GM21786 (cell line): ENCODE data around the gene TNNT3.
"Not testable (repeated sequence)": the region's sequence is repeated elsewhere in the genome, so short reads cannot be mapped to it uniquely, and the experiment has no call there.

Experiments
- ATAC-seq: cut with Tn5 transposase; IDR thresholded peaks from one replicate; pipeline ENCODE4 v1.9.1; 2021; ENCODE audit not compliant: unreplicated experiment

Gene TNNT3

GRCh38 chr11:1919391-1920127 lies at the start of gene TNNT3:
Gene TNNT3, plus strand, starts transcription at chr11:1919703. Its CDS starts 3,172 bp downstream, at chr11:1922875.
- ATAC-seq: no peak

- ATAC-seq: no peak
These were observed 49.2 kb upstream of the TNNT3 start for GRCh38 chr11:1870326-1870696.

GRCh38 chr11:1870721-1871466 lies 48.6 kb upstream of the TNNT3 start:
- no peak for ATAC-seq

GRCh38 chr11:1871531-1871930 lies 48.0 kb upstream of the TNNT3 start:
- no peak for ATAC-seq

GRCh38 chr11:1872267-1872985 lies 47.1 kb upstream of the TNNT3 start:
- ATAC-seq: no peak

GRCh38 chr11:1873048-1873812 lies 46.3 kb upstream of the TNNT3 start:
- no peak for ATAC-seq

GRCh38 chr11:1873813-1874150 lies 45.7 kb upstream of the TNNT3 start:
- ATAC-seq: not testable (repeated sequence)

GRCh38 chr11:1874441-1875092 lies 44.9 kb upstream of the TNNT3 start:
- not testable (repeated sequence) for ATAC-seq

GRCh38 chr11:1875093-1875850 lies 44.2 kb upstream of the TNNT3 start:
- ATAC-seq: no peak

GRCh38 chr11:1875851-1876301 lies 43.6 kb upstream of the TNNT3 start:
- ATAC-seq: not testable (repeated sequence)

GRCh38 chr11:1876361-1877063 lies 43.0 kb upstream of the TNNT3 start:
- ATAC-seq: no peak

GRCh38 chr11:1877211-1878136 lies 42.0 kb upstream of the TNNT3 start:
- ATAC-seq: no peak

GRCh38 chr11:1878137-1879031 lies 41.1 kb upstream of the TNNT3 start:
- no peak for ATAC-seq

GRCh38 chr11:1879342-1879940 lies 40.1 kb upstream of the TNNT3 start:
- no peak for ATAC-seq

GRCh38 chr11:1879941-1880720 lies 39.4 kb upstream of the TNNT3 start:
- ATAC-seq: no peak
